ENCODE results near the gene TMEM59L.
"Not testable (repeated sequence)": the region's sequence is repeated elsewhere in the genome, so short reads cannot be mapped to it uniquely, and the experiment has no call there.

TMEM59L gene

DNA sequence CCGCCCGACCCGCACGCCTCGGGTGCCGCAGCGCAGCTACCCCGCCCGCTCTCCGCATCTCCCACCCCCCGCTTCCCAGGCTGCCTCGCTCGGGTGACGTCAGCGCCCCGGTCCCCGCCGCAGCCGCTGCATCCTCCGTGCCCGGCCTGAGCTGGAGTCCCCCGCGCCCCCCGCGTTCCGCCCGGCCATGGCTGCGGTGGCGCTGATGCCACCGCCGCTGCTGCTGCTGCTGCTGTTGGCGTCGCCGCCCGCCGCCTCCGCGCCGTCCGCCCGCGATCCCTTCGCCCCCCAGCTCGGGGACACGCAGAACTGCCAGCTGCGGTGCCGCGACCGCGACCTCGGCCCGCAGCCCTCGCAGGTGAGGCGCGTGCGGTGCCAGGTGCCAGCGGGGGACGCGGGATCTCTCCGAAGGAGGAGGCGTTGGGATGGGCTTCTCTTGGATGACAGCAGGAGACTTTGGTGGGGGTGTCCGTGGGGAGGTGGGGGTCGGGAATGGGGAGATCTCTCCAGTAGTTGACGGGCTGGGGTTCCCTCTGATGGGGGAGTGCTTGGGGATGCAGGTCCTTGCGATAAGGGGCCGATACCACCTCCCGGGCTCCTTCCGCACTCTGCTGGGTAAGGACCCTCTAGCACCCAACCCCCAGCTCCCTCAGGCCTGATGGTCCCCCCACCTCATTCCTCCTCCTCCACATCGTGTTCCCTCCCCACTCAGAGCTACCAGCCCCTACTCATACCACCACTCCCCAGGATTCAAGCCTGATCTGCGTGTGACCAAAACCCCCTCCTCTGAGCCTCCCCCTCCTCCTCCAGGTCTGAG, at the start of gene TMEM59L:
Gene TMEM59L (plus strand): TSS at position 99 of the 817 bp plus-strand sequence. CDS start 89 bp downstream, at position 188.
- DNase-seq (ENCODE audit: low read depth in 3 of 3, low spot score in 1 of 3): no peak

DNA sequence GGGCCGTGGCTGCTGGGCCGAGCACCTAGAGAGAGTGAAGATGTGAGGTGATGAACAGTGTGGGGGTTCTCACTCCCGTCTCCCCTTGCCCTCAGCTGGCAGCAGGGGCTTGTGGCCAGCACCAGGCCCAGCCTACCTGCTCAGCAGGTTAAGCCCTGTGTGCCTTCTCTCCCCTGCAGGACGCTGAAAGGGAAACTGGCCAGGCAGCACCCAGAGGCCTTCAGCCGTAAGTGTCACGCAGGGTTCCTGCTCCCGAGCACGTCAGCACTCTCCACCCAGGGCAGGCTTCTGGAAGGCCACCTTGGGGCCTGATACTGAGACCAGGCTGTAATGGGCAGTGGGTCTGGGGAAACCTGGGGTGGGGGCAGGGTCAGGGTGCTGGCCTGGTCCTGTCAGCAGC, 45.7 kb upstream of the TMEM59L start:
- DNase-seq (ENCODE audit: low read depth in 3 of 3, low spot score in 1 of 3): no peak

DNA sequence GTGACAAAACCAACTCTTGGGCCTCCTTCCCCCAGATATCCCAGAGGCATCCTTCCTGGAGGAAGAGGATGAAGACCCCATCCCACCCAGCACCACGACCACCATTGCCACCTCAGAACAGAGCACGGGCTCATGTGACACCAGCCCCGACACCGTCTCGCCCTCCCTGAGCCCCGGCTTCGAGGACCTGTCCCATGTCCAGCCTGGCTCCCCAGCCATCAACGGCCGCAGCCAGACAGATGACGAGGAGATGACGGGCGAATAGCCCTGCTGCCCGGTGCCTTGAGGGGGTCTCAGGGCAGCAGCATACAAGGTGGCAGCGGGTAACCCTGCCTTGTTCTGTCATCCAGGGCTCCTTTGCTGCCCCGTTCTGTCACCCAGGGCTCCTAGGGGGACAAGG, 44.3 kb upstream of the TMEM59L start:
- DNase-seq (ENCODE audit: low read depth in 3 of 3, low spot score in 1 of 3): no peak

DNA sequence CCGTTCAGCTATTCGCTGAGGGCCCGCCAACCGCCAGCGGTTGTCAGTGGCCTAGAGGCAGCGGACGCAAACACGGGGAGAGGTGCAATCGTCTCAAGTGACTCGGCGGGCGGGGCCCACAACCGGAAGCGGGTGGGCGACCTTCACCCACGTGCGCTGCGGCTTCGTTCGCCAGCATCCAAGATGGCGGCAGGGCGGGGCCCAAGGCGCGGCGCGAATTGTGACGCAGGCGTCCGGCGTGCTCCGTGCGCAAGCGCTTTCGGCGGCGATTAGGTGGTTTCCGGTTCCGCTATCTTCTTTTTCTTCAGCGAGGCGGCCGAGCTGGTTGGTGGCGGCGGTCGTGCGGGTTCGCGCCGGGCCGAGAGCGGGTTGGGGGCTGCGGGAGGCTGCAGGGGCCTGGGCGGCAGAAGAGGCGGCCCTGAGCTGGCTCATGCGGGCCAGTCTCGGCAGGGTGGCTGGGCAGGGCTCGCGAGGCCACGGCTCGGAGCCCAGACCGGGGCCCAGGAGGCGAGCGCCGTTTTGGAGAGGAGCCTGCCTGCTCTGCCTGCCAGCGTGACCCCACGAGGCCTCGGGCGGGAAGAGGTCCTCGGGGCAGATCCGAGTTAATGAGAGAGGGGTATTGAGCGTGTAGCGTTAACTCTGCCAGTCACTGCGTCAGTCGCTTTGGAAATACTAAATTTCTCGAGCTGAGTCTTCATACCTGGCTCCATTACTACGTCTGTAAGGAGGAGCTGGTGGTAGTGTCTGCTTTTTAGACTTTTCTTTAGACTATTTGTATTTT, 40.9 kb upstream of the TMEM59L start, which contains the start of gene UBA52:
Gene UBA52 (plus strand): TSS at position 294 of the 781 bp plus-strand sequence. CDS start 1,444 bp downstream, outside the sequence.
- peak; percentile 94 to 99 (median 97) for DNase-seq (ENCODE audit: low read depth in 3 of 3, low spot score in 1 of 3)

DNA sequence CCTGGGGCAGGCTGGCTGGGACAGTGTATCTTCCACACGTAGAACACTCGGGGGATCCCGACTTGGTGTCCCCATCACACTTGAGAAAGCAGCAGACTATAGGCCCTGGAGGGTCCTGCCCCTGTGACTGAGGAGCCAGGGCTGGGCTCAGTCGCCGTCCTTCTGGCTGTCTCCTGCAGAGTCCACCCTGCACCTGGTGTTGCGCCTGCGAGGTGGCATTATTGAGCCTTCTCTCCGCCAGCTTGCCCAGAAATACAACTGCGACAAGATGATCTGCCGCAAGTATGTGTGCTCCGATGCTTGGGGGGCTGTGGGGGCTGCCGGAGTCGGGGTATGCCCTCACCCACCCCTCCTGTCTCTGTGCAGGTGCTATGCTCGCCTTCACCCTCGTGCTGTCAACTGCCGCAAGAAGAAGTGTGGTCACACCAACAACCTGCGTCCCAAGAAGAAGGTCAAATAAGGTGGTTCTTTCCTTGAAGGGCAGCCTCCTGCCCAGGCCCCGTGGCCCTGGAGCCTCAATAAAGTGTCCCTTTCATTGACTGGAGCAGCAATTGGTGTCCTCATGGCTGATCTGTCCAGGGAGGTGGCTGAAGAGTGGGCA, 37.9 kb upstream of the TMEM59L start:
- DNase-seq (ENCODE audit: low read depth in 3 of 3, low spot score in 1 of 3): no peak

GRCh38 chr19:18576383-18576782, 36.3 kb upstream of the TMEM59L start:
- no peak for DNase-seq (ENCODE audit: low read depth in 3 of 3, low spot score in 1 of 3)

- no peak for DNase-seq (ENCODE audit: low read depth in 3 of 3, low spot score in 1 of 3)
Observed at GRCh38 chr19:18577365-18577914, 35.2 kb upstream of the TMEM59L start.

GRCh38 chr19:18580311-18580710, 32.4 kb upstream of the TMEM59L start:
- no peak for DNase-seq (ENCODE audit: low read depth in 3 of 3, low spot score in 1 of 3)

DNA sequence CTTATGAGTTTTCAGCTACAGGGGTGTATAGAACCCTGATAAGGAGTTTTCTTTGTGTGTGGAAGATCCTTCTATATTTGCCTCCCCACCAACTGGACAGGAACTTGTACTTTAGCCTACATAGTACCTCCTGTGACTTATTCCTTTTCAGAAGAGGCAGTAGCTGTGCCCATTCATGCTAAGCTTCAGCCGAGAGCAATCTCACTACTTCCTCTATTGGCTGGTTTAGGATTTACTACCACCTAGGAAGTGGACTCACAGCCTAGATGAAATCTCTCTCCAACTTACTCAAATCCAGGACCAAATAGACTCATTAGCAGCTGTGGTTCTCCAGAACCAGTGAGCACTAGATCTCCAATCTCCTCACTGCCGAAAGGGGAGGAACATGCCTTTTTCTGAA, 26.4 kb upstream of the TMEM59L start:
- no peak for DNase-seq (ENCODE audit: low read depth in 3 of 3, low spot score in 1 of 3)

GRCh38 chr19:18587561-18587960, 25.1 kb upstream of the TMEM59L start:
- no peak for DNase-seq (ENCODE audit: low read depth in 3 of 3, low spot score in 1 of 3)

DNA sequence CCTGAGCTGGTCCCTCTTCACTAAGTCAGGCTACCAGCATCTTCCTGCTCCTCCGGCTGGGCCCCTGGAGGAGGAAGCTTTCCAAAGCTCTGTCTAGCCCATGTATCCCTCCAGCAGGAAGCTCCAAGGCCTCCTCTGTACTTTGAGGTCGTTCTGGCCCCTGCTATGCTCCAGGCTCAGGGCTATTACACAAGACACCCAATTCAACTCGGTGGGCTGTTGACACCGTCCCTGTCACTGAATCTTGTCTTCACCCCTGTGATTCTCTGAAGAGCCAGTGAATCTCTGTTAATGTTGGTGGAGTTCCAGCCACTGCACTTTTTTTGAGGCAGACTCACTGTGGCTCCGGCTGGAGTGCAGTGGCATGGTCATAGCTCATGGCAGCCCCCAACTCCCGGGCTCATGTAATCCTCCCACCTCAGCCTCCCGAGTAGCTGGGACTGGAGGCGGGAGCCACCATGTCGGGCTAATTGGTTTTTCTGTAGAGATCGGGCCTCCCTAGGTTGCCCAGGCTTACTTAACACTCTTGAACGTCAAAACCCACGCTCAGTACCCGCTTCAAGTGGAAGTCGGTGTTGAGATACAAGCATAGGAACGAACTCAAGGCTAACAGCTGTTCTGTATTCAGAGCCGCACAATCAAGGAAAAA, 24.6 kb upstream of the TMEM59L start:
- no peak for DNase-seq (ENCODE audit: low read depth in 3 of 3, low spot score in 1 of 3)

DNA sequence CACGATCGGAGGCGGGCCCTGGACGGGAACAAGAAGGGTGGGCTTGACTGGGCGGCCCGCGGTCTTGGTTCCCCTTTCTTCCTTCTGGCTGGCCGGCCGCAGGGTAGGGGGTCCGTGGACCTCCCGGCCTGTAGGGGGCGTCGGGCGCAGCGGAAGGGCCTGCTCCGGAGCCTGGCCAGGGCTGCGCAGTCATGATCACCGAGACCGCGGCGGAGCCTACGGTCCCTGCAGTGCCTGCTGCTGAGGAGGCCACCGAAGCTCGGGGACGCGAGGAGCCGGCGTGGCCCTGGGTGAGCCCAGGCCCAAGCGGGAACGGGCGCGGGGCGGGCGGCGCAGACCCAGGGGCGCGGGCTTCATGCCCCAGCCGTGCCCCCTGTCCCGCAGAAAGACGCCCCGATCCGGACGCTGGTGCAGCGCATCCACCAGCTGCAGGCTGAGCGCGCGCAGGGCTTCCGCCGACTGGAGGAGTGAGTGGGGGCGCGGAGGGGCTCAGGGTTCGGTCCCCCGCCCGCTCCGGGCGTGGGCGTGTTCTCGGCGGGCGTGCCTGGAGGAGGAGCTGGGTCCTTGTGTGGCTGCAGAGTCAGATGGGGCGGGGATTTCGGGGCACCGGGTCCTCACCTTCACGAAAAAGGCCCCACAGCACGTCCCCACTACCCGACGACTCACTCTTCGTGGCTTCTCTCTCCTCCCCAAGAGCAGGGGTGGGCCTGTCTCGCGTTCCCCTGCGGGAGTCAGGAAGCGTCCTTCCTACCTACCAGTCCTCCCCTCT, 23.9 kb upstream of the TMEM59L start, which contains the start of gene REX1BD:
Gene REX1BD (plus strand): TSS at position 188 of the 769 bp plus-strand sequence. CDS start 4 bp downstream, at position 192.
- peak; percentile 64 to 84 (median 76) for DNase-seq (ENCODE audit: low read depth in 3 of 3, low spot score in 1 of 3)

- peak; percentile 24 to 45 (median 37) for DNase-seq (ENCODE audit: low read depth in 3 of 3, low spot score in 1 of 3)
Observed at GRCh38 chr19:18589380-18590272, 23.0 kb upstream of the TMEM59L start.

DNA sequence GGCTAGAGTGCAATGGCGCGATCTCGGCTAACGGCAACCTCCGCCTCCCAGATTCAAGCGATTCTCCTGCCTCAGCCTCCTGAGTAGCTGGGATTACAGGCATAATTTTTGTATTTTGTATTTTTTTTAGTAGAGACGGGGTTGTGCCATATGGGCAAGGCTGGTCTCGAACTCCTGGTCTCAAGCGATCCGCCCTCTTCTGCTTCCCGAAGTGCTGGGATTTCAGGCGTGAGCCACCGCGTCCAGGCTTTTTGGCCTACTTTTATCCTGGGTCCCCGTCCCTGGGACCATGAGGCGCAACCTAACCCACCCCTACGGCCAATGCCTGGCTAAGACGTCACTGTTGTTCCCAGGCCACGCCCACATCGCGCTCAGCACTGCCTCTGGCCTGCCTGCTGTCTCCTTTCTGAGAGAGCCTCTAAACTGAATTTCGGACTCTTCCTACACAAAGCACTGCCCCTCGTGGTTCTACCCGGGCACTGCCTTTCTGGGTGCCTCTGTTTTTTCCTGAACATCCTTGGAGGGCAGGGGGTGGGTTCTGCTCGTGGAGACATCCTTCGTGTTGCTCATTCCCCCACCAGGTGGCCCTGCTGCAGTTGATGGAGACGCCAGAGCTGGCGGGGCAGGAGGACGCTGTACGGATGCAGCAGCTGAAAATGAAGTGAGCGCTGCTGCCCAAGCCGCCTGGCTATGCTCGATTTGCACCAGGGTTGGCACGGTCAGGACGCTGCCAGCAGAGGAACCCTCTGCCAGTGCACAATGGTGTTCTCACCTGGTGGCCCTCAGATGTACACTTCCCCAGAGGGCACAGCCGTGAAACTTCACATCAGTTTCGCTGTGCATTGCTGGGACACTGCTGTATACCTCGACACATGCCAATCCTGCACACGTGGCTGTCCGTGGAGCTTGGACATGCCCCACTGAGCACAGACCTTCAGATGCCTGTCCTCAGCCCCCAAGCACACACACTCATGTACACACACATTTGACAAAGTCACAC, 22.1 kb upstream of the TMEM59L start:
- DNase-seq (ENCODE audit: low read depth in 3 of 3, low spot score in 1 of 3): no peak

- DNase-seq (ENCODE audit: low read depth in 3 of 3, low spot score in 1 of 3): no peak
Observed at GRCh38 chr19:18591735-18592385, 20.8 kb upstream of the TMEM59L start.

GRCh38 chr19:18592732-18593131, 19.9 kb upstream of the TMEM59L start:
- DNase-seq (ENCODE audit: low read depth in 3 of 3, low spot score in 1 of 3): not testable (repeated sequence)

Measured in stimulated activated CD4-positive, alpha-beta T cell treated with anti-CD3 and anti-CD28 coated beads, TNF-alpha, amount 100 ng/mL, for 1 hour (primary cell).